Measurements from ENCODE around the gene ITGA3. TPM values are rescaled to one million over a fixed set of nuclear protein-coding genes. Genes with fewer than 3 reads are reported as not detected.

ITGA3 gene
- polyA plus RNA-seq, 2 of the 4 experiments (the other 2 are of a cell fraction): 141 to 268 TPM

- TF ChIP-seq MYC (IDR thresholded peaks at IDR 0.05; ENCODE audit: borderline replicate concordance, low read length) (no peak), ZFP36 (IDR thresholded peaks at IDR 0.05; ENCODE audit: borderline replicate concordance, partially characterized antibody) (no peak), RCOR1 (IDR thresholded peaks at IDR 0.05; ENCODE audit: low read depth, low read length) (no peak), RFX5 (IDR thresholded peaks at IDR 0.05) (no peak), HOXB13 (CRISPR knock-in tag; IDR thresholded peaks at IDR 0.05; ENCODE audit: low read depth) (no peak), ATOH8 (CRISPR knock-in tag; IDR thresholded peaks at IDR 0.05; ENCODE audit: low read depth) (no peak), GATA3 (IDR thresholded peaks at IDR 0.05; ENCODE audit: borderline replicate concordance) (no peak), FOXS1 (CRISPR knock-in tag; IDR thresholded peaks at IDR 0.05) (no peak)
- TF ChIP-seq, protein P1, sequence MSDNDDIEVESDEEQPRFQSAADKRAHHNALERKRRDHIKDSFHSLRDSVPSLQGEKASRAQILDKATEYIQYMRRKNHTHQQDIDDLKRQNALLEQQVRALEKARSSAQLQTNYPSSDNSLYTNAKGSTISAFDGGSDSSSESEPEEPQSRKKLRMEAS (IDR thresholded peaks at IDR 0.05): no peak
- TF ChIP-seq, protein P2, sequence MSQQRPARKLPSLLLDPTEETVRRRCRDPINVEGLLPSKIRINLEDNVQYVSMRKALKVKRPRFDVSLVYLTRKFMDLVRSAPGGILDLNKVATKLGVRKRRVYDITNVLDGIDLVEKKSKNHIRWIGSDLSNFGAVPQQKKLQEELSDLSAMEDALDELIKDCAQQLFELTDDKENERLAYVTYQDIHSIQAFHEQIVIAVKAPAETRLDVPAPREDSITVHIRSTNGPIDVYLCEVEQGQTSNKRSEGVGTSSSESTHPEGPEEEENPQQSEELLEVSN (IDR thresholded peaks at IDR 0.05; ENCODE audit: borderline replicate concordance, low read depth): no peak
- peak overlapping the region; percentile 77 for H3K4me3 ChIP-seq
- no peak for FAIRE-seq
- ChIA-PET POLR2A (interaction anchor here (1.9 to 7.5 kb wide), 3 partner anchors 31 to 62 kb away, joined by 4 to 140 read pairs (median 90); no protein-coding TSS in a partner anchor), CTCF (interaction anchor here (17.5 to 22.1 kb wide), 4 partner anchors 17 to 36 kb away, joined by 237 to 473 read pairs (median 315); partner anchors contain the start of gene PDK2)
- H3K27ac ChIP-seq: peak overlapping the region; percentile 92 to 97
- peak overlapping the region; percentile 91 for H3K4me2 ChIP-seq
- H3K9me3 ChIP-seq: no peaks in the 10 kb centered on the region
- peaks cover 72% of the 10 kb centered on the region for H3K4me1 ChIP-seq
- ATAC-seq: no peak
- DNase-seq (ENCODE audit: low read depth in 1 of 2, low spot score in 1 of 2): no peak
- 24% methylated on average over 4 of the region's 4 CpGs for WGBS (ENCODE audit: missing lambda C conversion rate)
These were observed 3.3 kb downstream of the ITGA3 start for GRCh38 chr17:50059256-50059655.

DNA sequence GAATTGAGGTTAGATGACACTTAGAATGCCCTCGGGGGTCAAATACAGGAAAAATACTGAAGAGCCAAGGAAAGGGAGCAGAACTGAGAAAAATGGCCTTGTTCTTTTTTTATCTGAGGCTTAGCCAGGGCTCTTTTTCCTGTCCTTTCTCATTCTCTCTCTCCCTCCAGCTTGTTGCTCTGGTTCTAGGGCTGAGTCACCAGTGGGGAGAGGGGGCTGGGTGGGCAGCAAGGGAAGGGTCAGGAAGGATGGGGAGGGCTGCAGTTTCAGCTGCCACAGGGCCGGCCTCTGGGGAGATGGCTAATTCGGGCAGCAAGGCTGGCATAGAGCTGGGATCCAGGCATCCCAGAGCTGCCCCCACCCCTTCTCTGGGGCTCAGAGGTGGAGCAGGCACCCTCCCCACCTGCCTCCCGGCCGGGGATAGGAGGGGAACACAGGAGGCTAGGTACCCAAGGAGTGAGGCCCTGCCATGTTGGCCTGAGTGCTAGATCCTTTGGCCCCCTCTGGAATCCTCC, 3.9 kb downstream of the ITGA3 start:
- Histone ChIP-seq H3K4me1 (peaks cover 72% of the 10 kb centered on the region), H3K27ac (peak overlapping the region; percentile 92 to 97), H3K9me3 (no peaks in the 10 kb centered on the region), H3K4me2 (peak overlapping the region; percentile 91), H3K4me3 (peak overlapping the region; percentile 77)
- FAIRE-seq (no peak), DNase-seq (ENCODE audit: low read depth in 1 of 2, low spot score in 1 of 2) (no peak), ATAC-seq (no peak)
- POLR2A ChIA-PET: interaction anchor here (1.4 to 5.8 kb wide), 3 partner anchors 32 to 62 kb away, joined by 4 to 90 read pairs (median 4); no protein-coding TSS in a partner anchor
- CTCF ChIA-PET: interaction anchor here (1.3 to 22.1 kb wide), 5 partner anchors 16 to 63 kb away, joined by 3 to 473 read pairs (median 285); partner anchors contain the start of gene PDK2
- WGBS (ENCODE audit: missing lambda C conversion rate): 19% methylated on average over 4 of the region's 5 CpGs
- TF ChIP-seq SREBF2 (IDR thresholded peaks at IDR 0.05): no peak
- no peak for TF ChIP-seq EHF (CRISPR knock-in tag; IDR thresholded peaks at IDR 0.05)
- no peak for TF ChIP-seq ATOH8 (CRISPR knock-in tag; IDR thresholded peaks at IDR 0.05; ENCODE audit: low read depth)
- no peak for TF ChIP-seq ZSCAN20 (CRISPR knock-in tag; IDR thresholded peaks at IDR 0.05)
- TF ChIP-seq ZFP36 (IDR thresholded peaks at IDR 0.05; ENCODE audit: borderline replicate concordance, partially characterized antibody): no peak
- no peak for TF ChIP-seq REST (IDR thresholded peaks at IDR 0.05)
- peak; percentile 37; the same call in 1 of the 2 replicates for TF ChIP-seq FOSL2 (IDR thresholded peaks at IDR 0.05)
- TF ChIP-seq FOSL2 (CRISPR knock-in tag; IDR thresholded peaks at IDR 0.05): peak; percentile 56
- TF ChIP-seq MAZ (IDR thresholded peaks at IDR 0.05; ENCODE audit: borderline replicate concordance, low read depth, low read length): no peak
- TF ChIP-seq FOSB (CRISPR knock-in tag; IDR thresholded peaks at IDR 0.05): peak; percentile 47; the same call in 1 of the 2 replicates
- no peak for TF ChIP-seq ZC3H11A (IDR thresholded peaks at IDR 0.05)
- TF ChIP-seq JUNB (IDR thresholded peaks at IDR 0.05): no peak
- 0 out of 2 replicates have a peak, but pooled peaks have one; percentile 55 for TF ChIP-seq POLR2AphosphoS2 (conservative IDR thresholded peaks at IDR 0.05; ENCODE audit: low read length)
- no peak for TF ChIP-seq KDM1A (IDR thresholded peaks at IDR 0.05; ENCODE audit: low read depth)
- TF ChIP-seq HOXA7 (CRISPR knock-in tag; IDR thresholded peaks at IDR 0.05): no peak; the same call in 1 of the 2 replicates

All from A549 (cell line).